GM21717 (cell line): Measurements from ENCODE around the gene PCSK1.

Source experiments
- ATAC-seq: cut with Tn5 transposase; IDR thresholded peaks from one replicate; pipeline ENCODE4 v1.9.1; 2021; ENCODE audit warnings: mild to moderate bottlenecking, moderate library complexity; ENCODE audit not compliant: unreplicated experiment

PCSK1 gene

DNA sequence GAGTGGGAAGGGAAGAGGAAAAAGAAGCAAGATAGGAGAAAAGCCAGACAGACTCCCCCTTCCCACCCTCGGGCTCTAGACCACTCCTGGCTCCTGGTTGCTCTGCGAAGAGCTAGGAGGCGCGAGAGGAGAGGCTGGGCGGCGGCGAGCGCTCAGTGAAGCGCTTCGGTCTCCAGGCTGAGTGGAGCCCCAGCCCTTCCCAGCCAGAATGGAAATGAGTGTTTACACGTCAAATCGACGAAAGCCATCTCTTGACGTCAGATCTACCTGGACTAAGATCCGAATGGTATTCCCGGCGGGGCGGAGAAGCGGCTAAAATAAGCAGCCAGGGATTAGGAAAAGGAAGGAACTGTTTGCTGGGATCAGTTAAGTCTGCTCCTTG is at the start of gene PCSK1:
Gene PCSK1, minus strand, starts transcription at position 183 of the 382 bp plus-strand sequence. CDS start 206 bp downstream, outside the sequence.
- no peak for ATAC-seq

DNA sequence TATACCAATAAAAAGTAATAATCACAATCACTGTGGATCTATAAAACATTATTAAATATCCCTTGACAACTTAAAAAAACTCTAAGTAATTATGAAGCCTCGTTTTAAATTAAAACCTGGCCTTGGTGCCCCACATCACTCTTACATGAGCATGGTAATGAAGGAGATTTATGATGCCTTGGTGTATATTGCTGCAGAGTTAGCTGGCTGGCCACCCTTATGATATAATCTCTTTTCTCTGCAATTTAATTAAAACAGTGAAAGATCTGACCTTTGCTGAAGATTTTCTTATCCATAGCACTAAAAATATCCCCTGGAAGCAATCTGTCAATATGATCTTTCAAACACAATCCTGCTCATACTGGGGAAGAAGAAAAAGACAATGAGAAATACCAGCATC is 48.8 kb upstream of the PCSK1 start:
- ATAC-seq = no peak

DNA sequence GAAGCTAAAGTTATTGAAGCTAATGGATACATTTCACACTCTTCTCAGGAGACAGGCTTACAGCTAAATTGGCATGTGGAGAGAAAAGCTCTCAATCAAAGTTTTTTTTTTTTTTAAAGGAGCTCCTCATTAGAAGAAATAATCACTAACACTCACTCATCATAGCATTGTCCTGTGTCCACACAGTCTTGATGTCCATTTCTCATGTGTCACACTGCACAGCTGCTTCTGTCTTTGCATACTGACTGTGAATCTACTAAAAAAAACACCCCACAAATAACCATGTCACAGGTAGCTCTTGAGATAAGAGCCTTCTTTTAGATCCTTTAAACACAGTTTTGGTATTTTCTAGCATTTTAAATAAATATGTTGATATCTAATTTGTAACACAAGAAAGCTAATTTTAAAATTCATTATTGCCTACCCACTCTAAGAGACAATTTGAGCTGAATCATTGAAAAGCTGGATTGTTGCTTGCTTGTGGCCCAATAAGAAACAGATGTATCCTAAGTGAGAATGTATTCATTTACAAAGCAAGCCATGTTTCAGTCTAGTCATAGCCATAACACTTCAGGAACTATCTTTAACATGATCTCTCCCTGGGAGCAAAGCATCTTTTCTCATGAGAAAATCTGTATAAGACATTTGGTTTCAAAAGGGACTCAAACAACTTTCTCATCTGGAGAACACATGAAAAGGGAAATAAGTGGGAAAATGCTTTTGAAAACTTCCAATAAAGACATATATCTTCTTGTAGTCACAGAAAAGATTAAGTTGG is 48.1 kb upstream of the PCSK1 start:
- ATAC-seq = no peak

DNA sequence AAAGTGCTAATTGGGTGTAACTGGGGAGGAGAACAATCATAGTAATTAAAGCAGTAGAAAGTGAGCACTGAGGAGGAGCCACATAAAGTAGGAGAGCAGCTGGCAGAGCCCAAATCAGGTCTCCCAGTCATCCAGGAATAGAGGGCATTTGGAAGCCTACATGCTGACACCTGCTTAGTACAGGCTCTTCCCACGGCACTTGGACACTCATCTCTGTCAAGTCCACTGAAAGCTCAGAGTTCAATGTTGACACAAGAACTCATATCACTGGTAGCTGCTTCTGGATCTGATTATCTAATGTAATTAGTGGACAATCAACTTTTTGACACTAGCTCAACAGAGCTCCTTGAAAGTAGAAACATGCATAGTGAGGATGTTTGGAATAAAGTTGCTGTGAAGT is 45.9 kb upstream of the PCSK1 start:
- ATAC-seq = no peak

DNA sequence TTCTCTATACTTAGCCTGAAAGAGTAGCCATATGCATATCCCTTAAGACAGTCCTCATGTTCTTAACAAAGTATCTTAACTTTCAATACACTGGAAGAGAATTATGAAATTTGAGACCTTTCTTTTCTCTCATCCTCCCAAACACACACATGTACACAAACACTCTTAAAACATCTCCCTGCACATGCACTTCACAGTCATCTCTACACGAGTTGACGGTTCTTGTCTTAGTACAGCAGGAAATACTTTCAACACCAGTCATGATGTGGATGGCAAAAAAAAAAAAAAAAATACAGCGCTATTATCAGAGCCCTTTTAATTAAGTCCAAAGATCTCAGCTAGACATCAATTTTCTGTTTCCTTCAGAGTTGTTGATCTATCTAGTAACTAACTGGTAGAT is 43.6 kb upstream of the PCSK1 start:
- no peak for ATAC-seq

DNA sequence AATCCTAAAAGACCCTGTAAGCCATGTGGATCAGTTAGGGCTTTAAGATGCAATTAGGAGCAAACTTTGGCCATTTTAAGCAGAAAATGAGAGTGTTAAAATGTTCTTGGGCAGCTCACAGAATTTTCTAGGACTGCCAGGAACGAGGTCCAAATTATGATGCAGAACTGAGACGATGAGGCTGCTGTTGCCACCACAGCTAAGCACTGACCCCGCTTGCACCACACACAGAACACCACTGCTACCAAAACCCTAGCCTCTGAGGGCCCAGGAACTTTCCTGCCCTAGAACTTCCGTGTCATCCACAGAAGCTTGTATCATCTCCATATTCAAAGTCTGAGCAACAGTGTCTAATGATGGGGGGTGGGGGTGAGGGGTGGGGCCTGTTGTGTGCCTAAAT is 41.0 kb upstream of the PCSK1 start:
- ATAC-seq = no peak

DNA sequence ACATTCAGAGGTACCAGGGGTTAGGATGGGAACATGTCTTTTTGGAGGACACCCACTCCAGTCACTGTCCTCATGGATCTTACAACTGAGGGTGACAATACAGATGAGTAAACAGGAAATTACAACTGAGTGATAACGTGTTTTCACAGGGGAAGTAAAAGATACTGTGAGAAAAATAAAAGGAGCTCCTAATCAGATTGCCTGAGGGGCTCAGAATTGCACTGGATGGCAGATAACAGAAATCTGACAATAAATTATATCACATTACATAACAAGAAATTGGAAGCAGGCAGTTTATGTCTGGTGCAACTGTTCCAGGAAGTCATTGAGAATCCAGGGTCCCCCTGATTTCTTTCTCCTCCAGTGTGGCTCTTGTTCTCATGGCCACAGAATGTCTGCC is 40.1 kb upstream of the PCSK1 start:
- ATAC-seq = no peak

DNA sequence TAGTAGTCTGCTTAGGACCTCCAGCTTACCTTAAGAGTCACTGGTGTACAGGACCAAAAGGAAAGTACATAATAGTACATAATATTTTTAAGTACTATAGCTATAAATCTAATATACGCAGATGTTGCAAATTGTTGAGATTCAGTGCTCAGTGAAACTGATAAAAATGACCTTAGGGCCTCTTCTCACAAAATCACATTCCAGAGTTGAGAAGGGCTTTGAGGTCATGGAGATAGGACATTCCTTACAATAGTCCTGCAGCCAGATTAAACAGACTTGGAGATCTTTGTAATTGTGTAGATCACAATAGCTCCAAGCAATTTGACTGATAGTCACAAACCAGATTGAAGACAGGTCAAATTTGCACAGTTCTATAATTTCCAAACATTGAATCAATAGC is 37.7 kb upstream of the PCSK1 start:
- ATAC-seq = no peak

DNA sequence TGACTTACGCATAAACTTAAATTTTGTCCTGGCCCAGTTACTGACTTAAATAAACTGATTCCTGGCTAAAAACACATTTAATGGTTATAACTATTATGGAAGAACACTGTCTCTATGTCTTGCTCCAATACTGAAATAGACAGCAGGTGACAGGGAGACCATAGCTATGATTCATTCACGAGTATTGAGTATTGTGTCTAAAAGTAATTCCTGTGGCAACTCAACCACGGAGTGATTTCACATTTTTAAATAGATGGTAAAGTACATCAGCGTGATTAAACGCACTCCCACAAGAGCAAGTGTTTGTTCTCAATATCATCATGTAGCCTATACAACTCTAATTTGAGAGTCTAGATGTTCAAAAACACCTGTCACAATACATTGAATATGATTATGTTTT is 35.9 kb upstream of the PCSK1 start:
- no peak for ATAC-seq

DNA sequence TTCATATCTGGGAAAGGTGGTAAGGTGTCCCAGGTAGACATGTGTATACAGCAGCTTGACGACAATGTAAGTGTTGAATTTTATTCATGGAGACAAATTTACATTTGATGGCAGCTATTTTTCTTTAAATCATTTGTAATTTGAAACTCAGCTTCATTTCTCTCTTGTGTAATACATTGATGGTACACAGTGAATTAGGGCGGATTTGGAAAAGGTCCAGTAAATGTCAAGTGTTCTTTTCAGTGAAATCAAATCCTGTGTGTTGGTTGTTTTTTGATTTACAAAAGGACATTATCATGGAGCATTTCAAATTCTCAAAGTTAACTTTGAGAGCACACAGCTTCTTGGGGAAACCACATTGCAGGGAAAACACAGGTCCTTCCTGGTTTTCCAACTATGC is 30.0 kb upstream of the PCSK1 start:
- ATAC-seq = no peak

DNA sequence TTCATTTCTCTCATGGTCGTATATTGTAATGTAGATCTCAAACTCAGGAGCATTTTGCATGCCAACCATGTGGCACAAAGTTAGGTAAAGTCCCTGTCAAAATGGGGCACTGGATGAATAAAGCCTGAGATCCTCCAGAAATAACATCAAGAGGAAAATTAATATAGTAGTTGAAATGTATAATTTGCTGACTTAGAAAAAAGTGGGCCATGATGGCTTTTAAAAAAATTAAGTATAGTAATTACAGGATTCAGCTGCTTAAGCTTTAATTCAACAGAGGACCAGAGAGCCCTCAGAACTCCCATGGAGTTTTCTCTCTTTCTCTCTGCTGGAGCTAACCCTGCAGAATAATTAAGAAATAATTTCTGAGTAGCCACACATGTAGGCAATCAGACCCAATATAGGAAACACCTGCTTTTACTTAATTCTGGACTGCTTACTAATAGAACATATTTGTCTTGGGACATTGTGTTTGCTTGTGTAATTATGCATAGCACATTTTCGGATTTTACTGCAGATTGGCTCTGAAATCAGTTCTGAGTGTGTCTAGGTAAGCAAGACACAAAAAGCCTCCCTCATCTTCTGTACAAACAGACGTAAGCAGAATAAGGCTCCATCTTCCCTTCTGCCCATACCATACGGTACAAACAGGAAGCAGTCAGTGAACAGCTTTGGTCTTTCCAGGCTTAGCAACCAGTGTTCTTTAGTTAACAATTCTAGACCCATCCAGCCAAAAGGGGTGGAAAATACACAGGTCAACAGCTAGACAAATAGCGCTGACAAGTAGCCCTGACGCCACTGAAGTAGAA is 26.5 kb upstream of the PCSK1 start:
- no peak for ATAC-seq

DNA sequence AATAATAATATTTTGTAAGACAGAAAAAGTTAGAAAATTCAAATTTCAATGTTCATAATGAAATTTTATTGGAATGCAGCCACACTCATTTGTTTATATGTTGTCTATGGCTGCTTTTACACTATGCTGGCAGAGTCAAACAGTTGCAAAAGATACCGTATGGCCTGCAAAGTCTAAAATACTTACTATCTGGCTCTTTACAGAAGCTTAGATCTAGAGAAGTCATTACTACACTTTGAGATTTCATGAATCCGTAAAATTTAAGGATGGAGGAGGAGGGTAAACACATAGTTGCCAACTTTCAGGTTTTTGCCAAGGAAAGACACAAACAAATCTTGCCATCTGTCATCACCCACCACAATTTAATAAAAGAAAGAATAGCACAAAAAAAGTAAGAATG is 25.1 kb upstream of the PCSK1 start:
- no peak for ATAC-seq

DNA sequence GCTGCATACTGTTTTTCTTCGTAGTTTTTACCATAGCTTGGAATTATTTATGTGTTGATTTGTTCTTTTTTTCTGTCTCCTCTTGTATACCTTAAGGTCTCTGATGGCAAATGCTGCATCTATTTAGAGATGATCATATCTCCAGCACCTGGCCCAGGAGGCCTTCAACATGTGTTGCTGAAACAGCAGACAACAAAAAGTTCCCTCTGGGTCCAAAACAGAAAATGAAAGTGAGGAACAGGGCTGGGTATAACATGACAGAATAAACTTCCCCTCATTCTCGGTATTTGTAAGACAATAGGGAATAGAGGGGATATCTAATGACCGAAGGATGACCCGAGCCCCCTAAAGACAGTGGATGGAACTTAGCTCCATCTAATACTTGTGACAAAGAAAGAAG is 22.7 kb upstream of the PCSK1 start:
- ATAC-seq = peak; percentile 63

DNA sequence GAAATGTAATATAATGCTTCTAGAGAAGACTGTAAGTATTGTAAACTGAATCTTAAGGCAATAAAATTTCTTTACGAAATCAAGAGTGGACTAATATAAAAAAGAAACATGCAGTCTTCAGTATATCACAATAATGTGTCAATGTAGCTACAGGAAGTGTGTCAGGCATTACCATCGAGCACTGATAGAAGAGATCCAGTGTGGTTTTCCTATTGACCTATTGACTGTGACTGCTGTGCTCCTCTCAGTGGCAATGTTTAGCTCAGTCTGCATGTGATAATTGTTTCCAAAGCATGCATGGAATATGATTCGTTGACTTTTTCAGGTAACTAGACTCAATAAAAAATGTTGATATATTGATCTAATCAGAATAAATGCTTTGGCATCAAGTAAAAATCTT is 20.3 kb upstream of the PCSK1 start:
- ATAC-seq = no peak

DNA sequence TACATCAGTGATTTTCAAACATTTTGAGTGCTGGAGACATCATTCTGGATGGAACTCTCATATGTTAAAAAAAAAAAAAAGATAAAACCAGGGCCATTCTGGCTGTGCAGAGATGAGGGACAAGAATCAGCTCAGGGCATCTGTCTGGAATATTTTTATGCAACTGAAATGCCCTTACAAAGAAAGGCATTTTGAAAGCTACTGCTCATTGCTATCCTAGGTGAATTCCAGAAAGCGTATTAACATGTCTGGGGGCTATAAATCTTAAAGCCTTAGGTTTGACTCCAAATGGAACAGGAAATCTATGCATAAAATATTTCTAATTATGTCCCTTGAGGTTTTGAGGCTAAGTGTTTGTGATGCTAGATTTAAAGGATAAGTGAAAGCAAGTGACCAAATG is 14.9 kb upstream of the PCSK1 start:
- ATAC-seq = no peak

DNA sequence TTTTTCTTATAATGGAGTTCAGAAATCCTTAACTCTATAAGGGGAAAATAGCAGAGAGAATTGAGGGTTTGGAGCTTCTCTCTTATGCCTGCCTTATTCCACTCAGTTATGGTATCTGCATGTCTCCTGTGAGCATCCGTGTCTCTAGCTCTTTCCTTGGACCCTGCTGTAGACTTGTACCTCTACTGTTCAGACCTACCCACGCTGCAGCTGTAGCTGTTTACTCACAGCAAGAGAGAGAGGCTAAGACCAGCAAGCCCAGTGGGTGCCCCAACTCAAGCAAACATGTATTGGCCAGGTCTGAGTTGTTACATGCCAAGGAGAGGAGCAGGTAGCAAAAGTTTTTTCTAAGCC is 7.1 kb upstream of the PCSK1 start:
- ATAC-seq = peak; percentile 19

DNA sequence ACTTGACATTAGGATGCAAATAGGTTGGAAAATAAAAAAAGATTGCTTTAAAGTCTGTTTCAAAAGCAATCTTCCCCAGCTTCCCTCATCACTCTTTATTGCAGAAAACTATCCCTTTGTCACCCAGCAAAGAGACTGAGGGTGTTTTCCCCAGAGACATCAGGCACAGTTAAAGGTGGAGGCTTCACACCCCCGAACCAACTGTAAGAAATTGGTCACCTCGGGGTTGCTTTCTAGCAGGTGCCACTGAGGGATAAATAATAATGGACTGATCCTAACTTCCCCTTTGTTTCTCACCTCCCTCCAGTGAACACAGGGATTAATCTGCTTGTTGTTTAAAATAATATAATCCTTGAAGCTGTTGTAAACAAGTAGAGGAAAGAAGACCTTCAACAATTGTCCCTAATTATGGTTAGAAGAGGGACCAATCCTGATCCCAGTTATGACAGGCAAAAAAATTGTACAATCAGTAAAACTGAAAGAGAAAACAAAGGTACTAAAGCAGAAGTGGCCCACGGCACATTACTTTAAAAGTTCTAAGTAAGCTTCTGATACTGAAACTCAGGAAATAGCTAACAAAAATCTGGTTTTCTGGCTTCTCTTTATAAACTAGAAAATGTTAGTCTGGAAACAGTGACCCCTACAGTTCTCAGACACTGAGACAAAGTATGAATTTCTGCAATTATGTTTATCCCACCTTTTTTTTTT is 6.6 kb upstream of the PCSK1 start:
- peak; percentile 92 for ATAC-seq

DNA sequence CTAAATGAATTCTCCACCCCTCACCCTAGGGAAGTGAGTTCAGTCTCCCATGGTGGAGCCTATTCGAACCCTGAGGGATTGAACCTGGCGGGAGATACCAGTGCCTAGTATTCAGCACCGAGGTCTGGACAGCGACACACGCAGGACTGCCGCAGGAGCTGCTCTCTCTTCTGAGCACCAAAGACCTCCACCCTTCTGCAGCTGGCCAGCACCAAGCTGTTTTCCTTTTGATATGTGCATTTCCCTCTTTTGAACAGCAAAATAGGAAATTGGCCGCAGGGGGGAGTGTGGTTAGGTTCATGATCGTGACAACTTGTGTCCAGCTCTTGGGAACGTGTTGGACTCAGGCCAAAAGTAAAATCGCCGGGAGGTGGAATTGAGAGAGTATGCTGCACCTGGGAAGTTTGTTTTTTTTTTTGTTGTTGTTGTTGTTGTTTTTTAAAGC is 1.2 kb upstream of the PCSK1 start:
- ATAC-seq = peak; percentile 66

DNA sequence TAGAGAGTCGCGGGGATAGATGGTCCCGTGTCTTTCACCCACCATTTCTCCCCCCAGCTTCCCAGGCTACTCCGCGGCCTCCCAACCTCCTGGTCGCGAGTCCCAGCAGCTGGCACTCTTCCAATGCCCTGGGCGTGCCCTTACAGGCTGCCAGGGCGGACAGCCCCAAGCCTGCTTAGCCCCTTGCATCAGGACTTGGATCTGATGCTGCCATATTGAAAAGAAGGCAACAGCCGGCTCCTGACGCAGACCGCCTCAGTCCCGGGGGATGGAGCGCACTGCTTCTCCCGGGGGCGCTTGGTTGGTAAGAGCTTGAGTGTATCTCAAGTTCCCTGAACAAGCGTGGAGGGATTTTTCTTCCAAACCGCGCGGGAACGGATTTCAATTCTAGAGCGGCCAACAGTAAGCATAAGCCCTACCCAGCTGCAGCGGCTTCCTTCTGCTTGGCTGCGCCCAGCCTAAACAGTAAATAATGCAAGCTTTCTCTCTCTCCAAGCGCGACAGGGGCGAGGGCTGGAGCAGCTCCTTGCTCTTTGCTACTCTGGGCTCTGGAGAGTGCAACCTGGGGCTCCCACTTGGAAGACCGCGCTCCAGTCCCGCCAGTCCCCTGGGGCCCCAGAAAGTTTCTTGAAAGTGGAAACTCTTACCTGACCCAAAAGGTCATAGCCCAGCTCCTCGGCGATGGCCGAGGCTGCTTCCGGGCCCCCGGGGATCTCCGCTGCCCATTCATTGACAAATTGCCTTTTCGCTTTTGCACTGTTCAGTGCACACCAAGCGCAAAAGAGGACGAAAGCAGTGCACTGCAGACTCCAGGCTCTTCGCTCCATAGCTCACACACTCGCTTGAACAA is 607 bp downstream of the PCSK1 start:
- ATAC-seq = no peak

DNA sequence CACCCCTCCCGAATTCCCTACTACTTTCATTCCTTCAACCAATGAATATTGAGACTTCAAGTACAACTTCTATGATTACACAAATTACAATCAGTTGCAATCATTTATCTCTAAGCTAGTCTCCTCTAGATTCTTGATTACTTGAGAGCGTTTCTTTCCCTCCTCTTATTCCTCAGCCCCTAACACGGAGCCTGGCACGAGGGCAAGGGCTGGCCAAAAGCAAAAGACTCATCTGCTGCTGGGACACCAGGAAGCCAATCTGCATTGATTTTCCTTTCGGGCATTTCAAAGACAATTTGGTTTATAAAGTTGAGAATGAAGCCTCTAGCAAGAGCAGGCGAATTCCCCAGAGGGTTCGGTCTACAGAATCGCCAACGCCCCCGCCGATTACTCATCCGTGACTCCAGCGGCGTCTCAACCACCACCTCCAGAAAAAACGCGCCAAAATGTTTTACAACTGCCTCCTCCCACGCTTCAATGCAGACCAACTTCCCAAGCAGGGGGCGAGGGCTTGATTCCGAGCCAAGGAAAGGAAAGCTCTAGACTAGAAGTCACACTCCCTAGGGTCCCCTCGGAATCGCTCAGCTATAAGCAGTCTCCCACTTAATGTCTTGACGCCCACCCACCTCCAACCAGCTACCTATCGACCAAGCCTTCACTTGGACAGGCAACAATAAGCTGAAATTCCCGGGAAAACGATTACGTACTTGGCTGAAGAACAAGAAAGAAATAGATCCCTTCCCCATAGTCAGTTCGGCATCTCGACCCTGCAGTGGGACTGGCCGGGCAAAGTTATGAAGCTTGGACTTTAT is 1.5 kb downstream of the PCSK1 start:
- no peak for ATAC-seq
